Activated naive CD4-positive, alpha-beta T cell treated with Interleukin-2 at 50 U/mL for 16 hours (primary cell): ENCODE results near the gene TXN.
A peak's percentile ranks its signal among the peaks of the same experiment; 100 is the strongest.
"Not testable (repeated sequence)": the region's sequence is repeated elsewhere in the genome, so short reads cannot be mapped to it uniquely, and the experiment has no call there.

Experiments
- DNase-seq: peaks from one replicate; pipeline ENCODE4 v3.0.0-alpha.2; 2020

Gene TXN

GRCh38 chr9:110257097-110257841, 962 bp upstream of the TXN start:
- peak; percentile 12 for DNase-seq

DNA sequence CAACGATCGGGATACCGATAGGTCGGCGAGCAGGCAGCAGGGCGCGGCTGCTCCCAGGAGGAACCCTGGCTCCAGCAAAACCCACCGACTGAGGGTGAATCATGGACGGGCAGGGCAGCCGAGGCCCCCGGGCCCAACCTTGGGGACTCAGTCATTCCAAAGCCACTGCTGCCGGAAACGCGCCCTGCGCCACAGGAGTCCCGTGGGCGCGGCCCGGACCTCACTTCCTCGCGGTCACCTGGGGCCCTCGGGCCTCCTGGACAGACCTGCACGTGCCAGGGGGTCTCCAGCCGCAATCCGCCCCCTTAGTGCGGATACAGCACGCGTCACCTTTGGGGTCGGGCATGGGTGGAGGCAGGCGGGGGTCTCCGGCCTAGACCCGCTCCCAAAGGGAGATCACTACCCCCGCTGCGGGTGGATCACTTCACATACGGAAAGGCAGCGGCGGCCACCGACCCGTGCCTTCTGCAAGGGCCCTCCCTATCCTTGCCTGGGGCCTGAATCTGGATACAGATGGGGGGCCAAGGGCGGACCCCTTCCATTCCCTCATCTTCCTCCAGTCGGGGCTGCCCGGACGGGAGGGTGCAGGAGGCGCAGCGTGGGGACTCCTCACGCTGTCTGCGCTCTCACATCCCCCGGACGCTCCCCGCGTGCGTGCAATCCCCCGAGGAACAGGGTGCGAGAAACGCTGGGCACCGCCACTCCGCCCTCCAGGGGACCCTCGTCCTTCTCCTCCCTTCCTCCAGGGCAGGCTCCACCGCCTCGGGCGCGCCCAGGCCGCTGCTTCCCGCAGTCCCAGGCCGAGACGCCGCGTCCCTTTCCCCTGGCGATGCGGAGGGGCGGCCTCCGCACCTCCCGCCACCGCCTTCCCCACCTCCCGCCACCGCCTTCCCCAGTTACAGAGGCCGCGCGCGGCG, 586 bp downstream of the TXN start:
- peak; percentile 62 for DNase-seq

- no peak for DNase-seq
Measured at GRCh38 chr9:110255034-110255462, 1.3 kb downstream of the TXN start.

DNA sequence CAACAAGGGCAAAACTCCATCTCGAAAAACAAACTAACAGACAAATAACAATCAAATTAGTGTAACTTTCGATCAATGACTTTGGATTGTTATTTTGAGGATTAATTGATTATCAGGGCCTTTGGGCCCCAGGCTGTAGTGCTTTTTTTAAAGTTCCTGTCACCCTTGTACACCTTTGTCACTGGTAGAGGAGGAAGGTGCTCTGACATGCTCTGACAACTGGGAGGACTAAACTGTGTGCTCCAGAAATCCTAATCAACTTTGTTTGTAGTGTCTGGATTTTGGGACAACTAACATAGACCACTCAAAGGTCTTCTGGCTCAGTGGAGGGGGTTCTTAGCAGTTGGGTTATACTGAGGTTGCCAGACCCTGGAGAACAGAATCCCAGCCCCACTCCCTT, 1.8 kb downstream of the TXN start:
- DNase-seq = no peak

DNA sequence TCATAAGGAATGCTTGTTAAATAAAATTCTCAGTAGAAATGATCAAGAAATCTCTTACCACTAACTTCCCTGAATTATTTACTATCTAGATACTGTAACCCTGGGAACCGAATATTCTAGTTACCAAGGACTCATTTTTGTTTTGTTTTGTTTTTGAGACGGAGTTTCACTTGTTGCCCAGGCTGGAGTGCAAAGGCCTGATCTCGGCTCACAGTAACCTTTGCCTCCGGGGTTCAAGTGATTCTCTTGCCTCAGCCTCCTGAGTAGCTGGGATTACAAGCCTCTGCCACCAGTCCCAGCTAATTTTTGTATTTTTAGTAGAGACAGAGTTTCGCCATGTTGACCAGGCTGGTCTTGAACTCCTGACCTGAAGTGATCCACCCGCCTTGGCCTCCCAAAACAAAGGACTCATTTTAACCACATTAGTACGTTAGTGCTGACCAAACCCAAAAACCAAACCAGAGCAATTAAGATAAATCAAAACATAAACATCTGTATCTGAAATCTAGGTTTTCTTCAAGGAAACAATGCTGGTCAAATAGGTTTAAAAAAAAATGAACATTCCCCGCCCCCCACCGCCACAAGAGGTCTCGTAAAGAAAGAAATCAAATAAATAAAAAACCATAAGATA, 3.7 kb downstream of the TXN start:
- DNase-seq = no peak

DNA sequence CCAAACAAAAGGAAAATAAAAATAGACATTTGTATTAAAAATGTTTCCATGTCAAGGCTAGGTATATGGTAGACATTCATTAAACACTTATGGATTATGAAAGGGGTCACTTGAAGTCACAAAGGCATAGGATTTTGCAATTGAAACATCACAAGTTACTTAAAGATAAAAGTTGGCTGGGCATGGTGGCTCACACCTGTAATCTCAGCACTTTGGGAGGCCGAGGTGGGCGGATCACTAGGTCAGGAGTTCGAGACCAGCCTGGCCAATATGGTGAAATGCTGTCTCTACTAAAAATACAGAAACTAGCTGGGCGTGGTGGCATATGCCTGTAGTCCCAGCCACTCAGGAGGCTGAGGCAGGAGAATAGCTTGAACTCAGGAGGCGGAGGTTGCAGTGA, 4.5 kb downstream of the TXN start:
- not testable (repeated sequence) for DNase-seq

GRCh38 chr9:110251212-110251611, 5.1 kb downstream of the TXN start:
- DNase-seq = no peak

DNA sequence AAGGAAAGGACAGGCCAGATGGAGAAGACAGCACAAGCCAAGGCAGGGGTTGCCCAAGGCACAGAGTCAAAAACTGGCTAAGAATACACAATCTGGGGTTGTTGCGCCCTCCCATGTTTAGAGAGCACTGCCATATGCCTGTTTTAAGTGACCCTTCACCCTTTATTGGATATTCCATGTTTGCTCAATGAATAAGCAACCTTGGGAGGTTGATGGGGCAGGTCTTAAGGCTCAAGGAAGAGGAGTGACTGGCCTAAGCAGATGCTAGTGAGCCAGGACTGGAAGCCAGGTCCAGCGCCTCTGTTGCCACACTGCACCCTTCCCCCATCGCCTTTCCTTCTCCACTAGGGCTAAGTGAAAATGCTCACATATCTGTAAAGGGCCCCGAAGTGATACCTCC, 6.7 kb downstream of the TXN start:
- DNase-seq = no peak

GRCh38 chr9:110248361-110248760, 7.9 kb downstream of the TXN start:
- no peak for DNase-seq

- no peak for DNase-seq
Measured at GRCh38 chr9:110246214-110246613, 10.1 kb downstream of the TXN start.

DNA sequence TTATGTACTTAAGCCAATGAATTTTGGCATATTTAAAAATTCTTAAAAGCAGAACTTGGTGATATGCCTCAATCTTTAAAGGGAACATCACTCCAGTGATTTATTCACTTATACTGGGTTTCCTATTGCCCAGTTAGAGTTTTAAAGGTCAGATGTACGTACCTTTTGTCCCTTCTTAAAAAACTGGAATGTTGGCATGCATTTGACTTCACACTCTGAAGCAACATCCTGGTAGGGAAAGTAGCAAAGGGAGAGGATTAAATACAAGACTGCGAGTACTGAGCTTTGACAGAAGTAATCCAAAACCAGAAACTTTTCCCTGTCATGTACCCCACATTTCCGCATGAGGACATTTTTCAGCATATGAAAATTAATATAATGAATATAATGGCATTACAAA, 11.7 kb downstream of the TXN start:
- no peak for DNase-seq

- DNase-seq = no peak
Measured at GRCh38 chr9:110241858-110242321, 14.4 kb downstream of the TXN start.

- no peak for DNase-seq
Measured at GRCh38 chr9:110241260-110241857, 14.9 kb downstream of the TXN start.

GRCh38 chr9:110240198-110240597, 16.1 kb downstream of the TXN start:
- DNase-seq = no peak

- no peak for DNase-seq
Measured at GRCh38 chr9:110228321-110228720, 28.0 kb downstream of the TXN start.

DNA sequence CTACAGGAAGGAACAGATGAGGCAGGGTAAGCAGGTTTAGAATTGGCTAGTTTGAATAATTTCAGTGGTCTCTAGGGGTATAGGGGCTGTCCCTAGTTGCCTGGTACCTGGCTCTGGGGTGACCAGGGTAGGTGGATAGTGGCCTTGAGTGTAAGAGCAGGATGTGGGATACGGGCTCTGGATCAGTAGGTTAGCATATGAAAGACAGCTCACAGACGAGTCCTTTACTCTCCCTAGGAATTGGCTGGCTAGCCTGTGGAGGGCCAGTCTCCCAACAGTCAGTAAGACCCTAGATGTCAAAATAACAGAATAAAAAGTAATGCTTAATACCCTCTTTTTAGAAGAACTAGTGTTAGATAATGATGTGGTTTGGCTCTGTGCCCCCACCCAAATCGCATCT, 31.7 kb downstream of the TXN start:
- DNase-seq = no peak

GRCh38 chr9:110220809-110221208, 35.5 kb downstream of the TXN start:
- DNase-seq = no peak

DNA sequence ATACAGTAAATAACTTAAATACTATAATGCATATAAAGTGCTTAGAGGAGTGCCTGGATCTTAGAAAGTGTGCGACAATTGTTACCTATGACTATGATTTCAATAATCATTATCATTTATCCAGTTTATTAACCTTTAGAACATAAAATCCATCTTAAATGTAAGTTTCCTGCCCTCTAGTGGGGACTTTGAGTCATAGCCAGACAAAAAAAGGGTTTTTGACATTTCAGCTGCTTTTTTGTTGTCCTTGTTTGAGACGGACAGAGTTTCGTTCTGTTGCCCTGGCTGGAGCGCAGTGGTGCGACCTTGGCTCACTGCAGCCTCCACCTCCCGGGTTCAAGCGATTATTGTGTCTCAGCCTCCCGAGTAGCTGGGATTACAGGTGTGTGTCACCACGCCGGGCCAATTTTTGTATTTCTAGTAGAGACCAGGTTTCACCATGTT, 38.6 kb downstream of the TXN start:
- no peak for DNase-seq

DNA sequence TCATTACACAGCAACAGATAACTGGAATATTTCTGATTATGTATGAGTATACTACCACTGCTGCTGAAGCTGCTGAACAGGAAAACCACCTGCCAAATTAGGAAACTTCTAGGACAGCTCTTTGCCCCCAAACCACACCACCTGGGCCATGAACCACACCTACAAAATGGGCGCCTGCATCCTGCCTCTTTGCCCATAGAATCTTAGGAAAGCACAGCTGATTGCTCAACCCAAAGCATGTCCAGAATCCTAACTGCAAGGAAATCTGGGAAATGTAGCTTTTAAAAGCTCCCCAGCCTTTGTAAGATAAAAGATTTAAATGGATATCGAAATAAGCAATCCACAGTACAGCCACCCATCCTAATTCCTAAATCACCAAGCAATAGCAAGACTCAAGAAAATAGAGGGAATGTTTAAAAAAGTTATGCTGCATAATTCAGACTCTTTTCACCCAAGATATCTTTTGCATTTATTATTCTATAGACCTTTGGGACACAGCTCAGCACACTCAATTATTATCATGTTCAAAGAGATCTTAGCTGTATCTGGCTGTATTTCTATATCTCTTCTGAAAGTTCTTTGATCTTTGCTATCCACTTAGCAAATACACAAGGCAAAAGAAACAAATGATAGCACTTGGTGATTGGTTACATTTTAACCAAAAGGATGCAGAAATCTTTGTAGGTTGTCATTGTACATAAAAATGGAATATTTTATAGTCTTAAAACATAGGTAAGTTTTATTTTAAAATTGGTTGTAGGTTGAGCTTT, 41.5 kb downstream of the TXN start:
- no peak for DNase-seq

DNA sequence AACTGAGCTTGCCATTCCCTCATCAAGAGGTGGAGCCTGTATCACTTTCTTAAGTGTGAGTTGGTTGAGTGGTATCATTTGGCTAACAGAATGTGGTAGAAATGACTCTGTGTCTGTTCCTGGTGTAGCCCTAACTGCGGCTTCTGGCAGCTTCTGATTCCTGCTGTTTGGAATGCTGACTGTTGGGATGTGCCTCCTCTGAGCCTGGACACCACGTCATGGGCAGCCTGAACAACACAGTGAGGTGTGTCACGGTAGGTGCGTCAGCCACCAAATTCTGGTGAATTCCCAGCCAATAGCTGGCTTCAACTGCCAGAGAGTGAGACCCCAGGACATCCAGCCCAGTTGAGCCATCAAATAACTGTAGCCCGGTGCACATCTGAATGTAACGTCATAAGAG, 42.2 kb downstream of the TXN start:
- no peak for DNase-seq

- no peak for DNase-seq
Measured at GRCh38 chr9:110213413-110214044, 42.8 kb downstream of the TXN start.

DNA sequence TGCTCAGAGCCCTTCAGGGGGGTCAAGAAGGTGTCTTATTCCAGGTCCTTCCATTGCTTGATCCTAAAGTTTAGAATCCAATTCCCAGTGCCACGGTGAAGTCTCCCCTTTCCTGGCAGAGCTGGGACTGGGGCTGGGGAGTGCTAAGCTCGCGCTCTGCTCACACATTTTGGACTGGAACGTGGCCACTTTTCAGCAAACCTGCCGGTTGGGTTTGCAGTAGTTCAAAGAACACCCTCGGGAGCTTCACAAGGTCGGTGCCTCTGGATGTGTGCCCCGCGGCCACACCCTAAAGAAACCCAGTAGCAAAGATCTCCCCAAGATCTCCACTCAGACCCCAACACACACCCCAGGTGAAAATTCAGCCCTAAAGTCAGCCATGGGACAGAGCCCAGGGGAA, 48.3 kb downstream of the TXN start, which contains the start of gene C9orf152:
TSS of gene C9orf152 (minus strand) at position 129 of the 400 bp plus-strand sequence. CDS start 580 bp downstream, outside the sequence.
- no peak for DNase-seq
